Retinal pigment epithelial cell (primary cell): ENCODE results near the gene SCYGR7.

Source experiments
- DNase-seq: peaks from one replicate; pipeline ENCODE4 v3.0.0-alpha.2; 2010; ENCODE audit warnings: low read depth
- H3K4me3 ChIP-seq: 2 replicates; pipeline ENCODE4 v1.5.1; 2011; ENCODE audit warnings: mild to moderate bottlenecking, low read length, control low read depth, moderate library complexity
- TF ChIP-seq, protein P1 (sequence below): conservative IDR thresholded peaks from 2 replicates; pipeline ENCODE4 v1.5.1; 2011; ENCODE audit warnings: low read depth, low read length, control low read depth, inconsistent platforms

SCYGR7 gene

DNA sequence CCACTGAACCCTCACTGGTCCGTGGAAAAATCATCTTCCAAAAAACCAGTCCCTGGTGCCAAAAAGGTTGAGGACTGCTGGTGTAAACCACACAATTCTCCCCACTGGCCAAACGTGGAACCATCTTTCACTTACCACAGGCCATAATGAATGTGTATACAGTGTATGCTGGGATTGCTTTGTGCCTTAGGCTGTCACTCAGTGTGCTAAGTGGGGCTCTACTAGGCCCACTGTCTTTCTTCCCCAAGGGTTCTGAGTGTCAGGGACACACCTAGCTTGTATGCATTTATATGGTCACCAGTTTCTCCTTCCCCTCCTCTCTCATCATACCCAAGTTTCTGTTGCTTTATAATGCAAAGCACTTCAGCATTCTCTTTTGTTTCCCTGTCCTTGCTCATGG lies 44.8 kb downstream of the SCYGR7 start:
- H3K4me3 ChIP-seq = no peak overlapping the region
- DNase-seq = no peak
- TF ChIP-seq, protein P1, sequence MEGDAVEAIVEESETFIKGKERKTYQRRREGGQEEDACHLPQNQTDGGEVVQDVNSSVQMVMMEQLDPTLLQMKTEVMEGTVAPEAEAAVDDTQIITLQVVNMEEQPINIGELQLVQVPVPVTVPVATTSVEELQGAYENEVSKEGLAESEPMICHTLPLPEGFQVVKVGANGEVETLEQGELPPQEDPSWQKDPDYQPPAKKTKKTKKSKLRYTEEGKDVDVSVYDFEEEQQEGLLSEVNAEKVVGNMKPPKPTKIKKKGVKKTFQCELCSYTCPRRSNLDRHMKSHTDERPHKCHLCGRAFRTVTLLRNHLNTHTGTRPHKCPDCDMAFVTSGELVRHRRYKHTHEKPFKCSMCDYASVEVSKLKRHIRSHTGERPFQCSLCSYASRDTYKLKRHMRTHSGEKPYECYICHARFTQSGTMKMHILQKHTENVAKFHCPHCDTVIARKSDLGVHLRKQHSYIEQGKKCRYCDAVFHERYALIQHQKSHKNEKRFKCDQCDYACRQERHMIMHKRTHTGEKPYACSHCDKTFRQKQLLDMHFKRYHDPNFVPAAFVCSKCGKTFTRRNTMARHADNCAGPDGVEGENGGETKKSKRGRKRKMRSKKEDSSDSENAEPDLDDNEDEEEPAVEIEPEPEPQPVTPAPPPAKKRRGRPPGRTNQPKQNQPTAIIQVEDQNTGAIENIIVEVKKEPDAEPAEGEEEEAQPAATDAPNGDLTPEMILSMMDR = no peak

DNA sequence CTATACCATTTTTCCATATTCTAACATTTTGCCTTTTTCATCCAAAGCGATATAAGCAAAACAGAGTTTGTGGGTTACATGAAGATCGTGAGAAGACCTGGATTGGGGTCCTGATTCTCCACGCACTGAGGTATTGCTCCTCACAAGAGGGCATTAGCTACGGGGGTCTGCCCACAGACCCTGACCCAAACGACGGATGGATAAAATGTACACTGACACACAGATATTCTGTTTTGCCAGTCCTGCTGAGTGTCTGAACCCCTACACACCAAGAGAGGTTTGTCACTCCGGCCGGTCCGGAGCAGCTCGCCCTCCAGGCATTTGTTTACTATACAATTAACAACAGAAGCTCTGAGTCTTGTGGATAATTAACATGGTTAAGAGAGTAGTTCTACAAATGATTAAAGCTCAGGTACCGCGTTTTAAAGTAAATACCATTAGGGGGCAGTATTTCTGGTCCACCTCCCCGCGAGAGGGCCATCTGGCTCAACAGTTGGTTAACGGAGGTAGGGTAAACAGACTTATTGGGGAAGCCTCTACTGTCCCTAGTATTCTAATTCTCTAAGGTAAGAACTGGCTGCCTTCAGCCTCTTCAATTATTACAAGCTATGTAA lies 46.0 kb downstream of the SCYGR7 start:
- DNase-seq = no peak
- TF ChIP-seq, protein P1 = no peak
- H3K4me3 ChIP-seq = no peak overlapping the region

DNA sequence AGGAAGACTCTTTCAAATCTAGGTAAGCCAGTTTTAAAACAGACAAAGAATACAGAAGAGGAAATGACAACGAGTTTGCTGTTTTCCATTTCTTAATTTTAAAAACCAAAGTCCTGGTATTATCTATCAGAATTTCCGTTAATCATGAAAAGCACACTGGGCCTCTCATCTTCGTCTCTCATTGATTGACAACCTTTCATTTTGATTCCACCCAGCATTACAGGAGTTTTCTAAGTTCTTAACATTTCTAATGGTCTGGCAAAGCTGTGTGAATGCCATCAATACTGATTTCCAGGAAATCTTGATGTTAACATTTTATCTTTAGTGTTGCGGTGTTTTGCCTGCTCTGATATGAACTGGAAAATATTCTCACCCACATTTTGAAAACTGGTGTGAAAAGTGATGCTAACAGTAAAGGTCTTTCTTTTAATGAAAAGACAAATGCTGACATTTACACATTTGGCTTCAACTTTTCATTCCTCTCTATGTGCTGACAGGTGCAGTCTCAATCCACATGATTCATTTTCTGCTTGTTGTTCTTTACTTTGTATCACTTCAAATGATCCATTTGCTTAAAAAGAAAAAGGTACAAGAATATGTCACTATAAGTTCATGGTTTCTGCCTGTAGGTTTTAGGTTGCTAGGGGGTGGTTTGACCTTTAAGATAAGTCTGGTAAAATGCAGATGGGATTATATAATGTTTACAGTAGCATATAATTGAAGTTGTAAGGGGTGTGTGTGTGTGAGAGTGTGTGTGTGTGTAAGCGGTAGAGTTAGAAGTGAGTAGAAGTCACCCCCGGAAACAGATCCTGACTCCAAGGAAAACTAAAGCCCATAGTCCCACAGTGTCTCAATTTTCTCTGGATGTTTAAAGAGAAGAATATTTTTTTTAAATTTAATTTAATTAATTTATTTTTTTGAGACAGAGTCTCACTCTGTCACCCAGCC lies 47.0 kb downstream of the SCYGR7 start:
- TF ChIP-seq, protein P1 = no peak
- no peak for DNase-seq
- H3K4me3 ChIP-seq = no peak overlapping the region
